GM10248 (cell line): ENCODE results near the gene DCUN1D5.
"Not testable (repeated sequence)": the region's sequence is repeated elsewhere in the genome, so short reads cannot be mapped to it uniquely, and the experiment has no call there.

Source experiments
- CTCF ChIA-PET: fragments of 300-600 bp; sonication (Branson Sonifier 250); formaldehyde crosslinking; extraction: SDS; loops from one replicate; lab custom pipeline; 2021; ENCODE audit warnings: antibody characterized with exemption; lab: Yijun Ruan, JAX
- POLR2A ChIA-PET: fragments of 350-650 bp; sonication (Branson Sonifier 250); formaldehyde crosslinking; extraction: SDS; loops from one replicate; lab custom pipeline; 2020; ENCODE audit warnings: antibody characterized with exemption; lab: Yijun Ruan, JAX
- DNase-seq: peaks from one replicate; pipeline ENCODE4 v3.0.0; 2012; ENCODE audit errors: extremely low spot score
- CTCF ChIP-seq: IDR thresholded peaks from 2 replicates; pipeline ENCODE4 v1.5.1; 2012; ENCODE audit warnings: mild to moderate bottlenecking, low read depth; ENCODE audit errors: extremely low read depth, missing control alignments, control extremely low read depth

The DCUN1D5 gene

GRCh38 chr11:103035791-103036434 is 56.0 kb downstream of the DCUN1D5 start:
- DNase-seq, result peak; percentile 50
- ChIA-PET CTCF (interaction anchor here (0.8 to 4.1 kb wide), 19 partner anchors 8 to 565 kb away, joined by 3 to 20 read pairs (median 4); partner anchors contain the start of gene DCUN1D5), POLR2A (no interaction called here)

GRCh38 chr11:103035216-103035615 is 56.7 kb downstream of the DCUN1D5 start:
- TF ChIP-seq CTCF, result no peak
- ChIA-PET POLR2A (no interaction called here), CTCF (interaction anchor here (1.1 to 4.1 kb wide), 10 partner anchors 8 to 566 kb away, joined by 3 to 20 read pairs (median 5); no protein-coding TSS in a partner anchor)
- no peak for DNase-seq

More at GRCh38 chr11:103035791-103036434, 56.0 kb downstream of the DCUN1D5 start:
- TF ChIP-seq CTCF, result peak; percentile 65

- TF ChIP-seq CTCF, result no peak
- POLR2A ChIA-PET, result no interaction called here
- no peak for DNase-seq
- CTCF ChIA-PET, result no interaction called here
These were observed 60.1 kb downstream of the DCUN1D5 start for GRCh38 chr11:103031834-103032233.

- no peak for DNase-seq
- no peak for TF ChIP-seq CTCF
- CTCF ChIA-PET, result no interaction called here
- POLR2A ChIA-PET, result no interaction called here
These were observed 62.6 kb downstream of the DCUN1D5 start for GRCh38 chr11:103029401-103029800.

GRCh38 chr11:103028304-103029020 is 63.5 kb downstream of the DCUN1D5 start:
- DNase-seq, result peak; percentile 42
- CTCF ChIA-PET, result interaction anchor here (0.8 to 2.2 kb wide), 2 partner anchors 8 to 15 kb away, joined by 5 to 10 read pairs; no protein-coding TSS in a partner anchor
- POLR2A ChIA-PET, result not testable (repeated sequence)

- POLR2A ChIA-PET, result no interaction called here
- no peak for DNase-seq
- TF ChIP-seq CTCF, result no peak
- CTCF ChIA-PET, result interaction anchor here (1.1 kb wide), 1 partner anchor 12 kb away, joined by 3 read pairs; no protein-coding TSS in a partner anchor
These were observed 67.9 kb downstream of the DCUN1D5 start for GRCh38 chr11:103024086-103024485.

GRCh38 chr11:103016031-103016430 is 75.9 kb downstream of the DCUN1D5 start:
- CTCF ChIA-PET, result no interaction called here
- TF ChIP-seq CTCF, result no peak
- no peak for DNase-seq
- POLR2A ChIA-PET, result no interaction called here
